ENCODE measurements around the gene KRT7.
"Not testable (repeated sequence)": the region's sequence is repeated elsewhere in the genome, so short reads cannot be mapped to it uniquely, and the experiment has no call there.

KRT7 gene

GRCh38 chr12:52231305-52232202, 1.5 kb upstream of the KRT7 start:
- DNase-seq = peak in 1 of 2 experiments; percentile 49

- no peak for DNase-seq
These were observed 805 bp upstream of the KRT7 start for GRCh38 chr12:52232203-52232673.

- DNase-seq = no peak
These were observed 592 bp downstream of the KRT7 start for GRCh38 chr12:52233462-52234207.

GRCh38 chr12:52234223-52234810, 1.3 kb downstream of the KRT7 start:
- no peak for DNase-seq

GRCh38 chr12:52235001-52235764, 2.1 kb downstream of the KRT7 start:
- DNase-seq = no peak

- DNase-seq = peak in 1 of 2 experiments; percentile 26
These were observed 2.8 kb downstream of the KRT7 start for GRCh38 chr12:52235822-52236361.

GRCh38 chr12:52236386-52237050, 3.5 kb downstream of the KRT7 start:
- no peak for DNase-seq

GRCh38 chr12:52238207-52238840, 5.3 kb downstream of the KRT7 start:
- no peak for DNase-seq

- DNase-seq = no peak
These were observed 6.0 kb downstream of the KRT7 start for GRCh38 chr12:52238916-52239646.

GRCh38 chr12:52239767-52240166, 6.7 kb downstream of the KRT7 start:
- DNase-seq = no peak

- not testable (repeated sequence) for DNase-seq
These were observed 7.2 kb downstream of the KRT7 start for GRCh38 chr12:52240247-52240646.

GRCh38 chr12:52241205-52241842, 8.3 kb downstream of the KRT7 start:
- no peak for DNase-seq

GRCh38 chr12:52242442-52243258, 9.6 kb downstream of the KRT7 start:
- no peak for DNase-seq

- DNase-seq = no peak
These were observed 10.3 kb downstream of the KRT7 start for GRCh38 chr12:52243259-52243855.

GRCh38 chr12:52243856-52244614, 11.0 kb downstream of the KRT7 start:
- DNase-seq = peak in 1 of 2 experiments; percentile 8

GRCh38 chr12:52244615-52244994, 11.6 kb downstream of the KRT7 start:
- no peak for DNase-seq

- no peak for DNase-seq
These were observed 12.4 kb downstream of the KRT7 start for GRCh38 chr12:52245259-52245961.

Data from NCI-H526 (cell line).